ENCODE measurements around the gene SYT8.

Gene SYT8

DNA sequence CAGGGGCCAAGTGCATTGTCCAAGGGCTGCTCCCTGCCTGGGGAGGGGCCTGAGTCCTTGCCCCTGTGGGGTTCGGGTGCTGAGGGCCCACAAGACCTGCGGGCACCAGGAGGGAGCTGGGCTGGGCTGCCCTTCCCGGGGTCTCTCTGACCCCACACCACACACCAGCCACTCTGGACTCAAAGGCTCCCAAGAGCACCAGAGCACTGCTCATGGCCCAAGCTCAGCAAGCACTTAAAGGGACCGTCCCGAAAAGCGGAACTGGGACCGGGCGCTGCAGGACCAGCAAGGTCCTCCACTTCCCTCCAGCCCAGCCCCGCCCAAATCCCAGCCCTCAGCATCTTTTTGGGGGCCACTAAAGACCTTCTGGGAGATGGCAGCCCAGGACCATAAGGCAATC is 23.4 kb downstream of the SYT8 start:
- no peak for DNase-seq (ENCODE audit: low read depth in 2 of 2, low spot score in 1 of 2)

DNA sequence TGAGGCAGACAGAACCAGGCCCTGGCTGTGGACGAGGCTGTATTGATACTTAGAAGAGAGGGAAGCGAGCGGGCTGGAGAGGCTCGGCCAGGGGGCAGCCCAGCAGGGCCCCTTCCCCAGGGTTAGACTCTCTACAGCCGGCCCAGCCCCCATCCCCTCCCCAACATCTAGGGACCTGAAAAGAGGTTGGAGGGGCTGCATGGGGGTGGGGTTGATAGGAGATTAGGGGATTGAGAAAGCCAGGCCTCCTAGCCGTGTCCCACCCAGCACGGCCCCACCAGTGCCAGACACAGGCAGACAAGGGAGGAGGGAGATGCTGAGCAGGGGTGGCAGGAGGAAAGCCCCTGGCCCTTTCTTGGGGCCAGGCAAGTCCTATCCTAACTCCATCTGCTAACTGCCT is 23.8 kb downstream of the SYT8 start:
- DNase-seq (ENCODE audit: low read depth in 2 of 2, low spot score in 1 of 2): no peak

DNA sequence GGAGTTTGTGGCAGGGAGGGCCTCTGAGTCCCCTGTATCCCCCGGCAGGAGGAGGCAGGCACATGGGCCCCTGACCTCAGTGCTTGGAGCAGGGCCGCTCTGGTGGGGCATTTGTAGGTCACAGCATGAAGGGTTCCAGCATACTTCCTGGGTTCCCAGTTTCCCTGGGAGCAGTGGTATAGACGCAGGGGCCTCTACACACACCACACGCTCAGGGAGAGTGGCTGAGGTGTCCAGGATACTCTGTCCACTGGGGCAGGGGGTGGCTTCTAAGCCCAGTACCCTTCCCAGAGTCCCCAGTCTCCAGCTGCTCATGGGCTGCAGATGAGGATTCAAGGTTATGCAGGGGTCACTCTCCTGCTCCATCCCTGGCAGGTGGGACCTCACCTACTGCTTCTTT is 24.2 kb downstream of the SYT8 start:
- no peak for DNase-seq (ENCODE audit: low read depth in 2 of 2, low spot score in 1 of 2)

- DNase-seq (ENCODE audit: low read depth in 2 of 2, low spot score in 1 of 2): no peak
Measured at GRCh38 chr11:1860108-1860507, 25.3 kb downstream of the SYT8 start.

- no peak for DNase-seq (ENCODE audit: low read depth in 2 of 2, low spot score in 1 of 2)
Measured at GRCh38 chr11:1861435-1862411, 26.9 kb downstream of the SYT8 start.

- DNase-seq (ENCODE audit: low read depth in 2 of 2, low spot score in 1 of 2): no peak
Measured at GRCh38 chr11:1862588-1863351, 28.0 kb downstream of the SYT8 start.

- no peak for DNase-seq (ENCODE audit: low read depth in 2 of 2, low spot score in 1 of 2)
Measured at GRCh38 chr11:1863352-1864216, 28.8 kb downstream of the SYT8 start.

DNA sequence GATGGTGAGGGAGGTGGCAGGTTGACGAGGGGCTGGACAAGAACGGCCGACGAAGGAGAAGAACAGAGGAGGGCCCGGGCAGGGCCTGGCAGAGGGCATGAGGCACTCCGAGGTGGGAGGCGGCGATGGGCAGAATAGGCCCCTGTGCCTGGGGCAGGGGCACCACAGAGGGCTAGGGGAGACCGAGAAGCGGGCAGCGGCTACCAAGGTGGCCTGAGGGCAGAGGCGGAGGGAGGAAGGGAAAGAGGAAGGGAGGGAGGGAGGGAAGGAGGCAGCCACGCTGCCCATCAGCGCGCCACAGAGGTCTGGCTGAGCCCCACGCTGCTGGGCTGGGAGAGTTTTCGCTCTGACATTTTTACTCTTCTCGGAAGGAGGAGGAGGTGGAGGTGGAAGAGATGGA is 29.4 kb downstream of the SYT8 start:
- DNase-seq (ENCODE audit: low read depth in 2 of 2, low spot score in 1 of 2): no peak

- DNase-seq (ENCODE audit: low read depth in 2 of 2, low spot score in 1 of 2): no peak
Measured at GRCh38 chr11:1864831-1865665, 30.3 kb downstream of the SYT8 start.

DNA sequence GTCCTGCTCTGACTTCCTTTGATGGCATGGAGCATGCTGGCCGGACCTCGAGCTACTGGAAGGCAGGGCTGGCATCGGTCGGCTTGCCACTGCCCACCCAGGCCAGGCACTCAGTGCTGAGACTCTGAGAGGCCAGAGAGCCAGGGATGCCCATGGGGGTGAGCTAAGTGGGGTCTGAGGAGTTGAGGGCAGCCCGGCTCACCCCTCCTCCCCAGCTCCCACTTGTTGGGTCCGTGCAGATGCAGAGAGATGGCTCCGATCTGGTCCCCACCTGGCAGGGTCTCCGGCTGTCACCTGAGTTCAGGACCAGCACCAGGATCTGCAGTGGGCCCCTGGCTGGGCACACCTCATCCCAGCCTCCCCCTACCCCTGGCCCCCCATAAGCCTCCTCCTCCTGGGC is 31.4 kb downstream of the SYT8 start:
- no peak for DNase-seq (ENCODE audit: low read depth in 2 of 2, low spot score in 1 of 2)

DNA sequence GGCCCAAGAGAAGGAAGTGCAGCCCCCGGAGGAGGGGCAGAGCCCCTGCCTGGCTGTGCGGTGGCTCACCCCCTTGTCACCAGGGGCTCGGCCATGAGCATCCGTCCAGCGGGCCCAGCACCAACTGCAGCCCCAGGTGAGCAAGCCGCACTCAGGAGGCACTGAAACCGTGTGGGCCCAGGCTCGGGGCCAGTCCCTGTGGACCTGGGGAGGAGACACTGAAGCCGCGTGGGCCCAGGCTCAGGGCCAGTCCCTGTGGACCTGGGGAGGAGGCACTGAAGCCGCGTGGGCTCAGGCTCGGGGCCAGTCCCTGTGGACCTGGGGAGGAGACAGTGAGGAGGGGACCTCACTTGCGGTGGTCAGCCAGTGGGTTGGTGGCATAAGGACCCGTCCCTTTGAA is 32.0 kb downstream of the SYT8 start:
- no peak for DNase-seq (ENCODE audit: low read depth in 2 of 2, low spot score in 1 of 2)

- DNase-seq (ENCODE audit: low read depth in 2 of 2, low spot score in 1 of 2): no peak
Measured at GRCh38 chr11:1867381-1867780, 32.6 kb downstream of the SYT8 start.

DNA sequence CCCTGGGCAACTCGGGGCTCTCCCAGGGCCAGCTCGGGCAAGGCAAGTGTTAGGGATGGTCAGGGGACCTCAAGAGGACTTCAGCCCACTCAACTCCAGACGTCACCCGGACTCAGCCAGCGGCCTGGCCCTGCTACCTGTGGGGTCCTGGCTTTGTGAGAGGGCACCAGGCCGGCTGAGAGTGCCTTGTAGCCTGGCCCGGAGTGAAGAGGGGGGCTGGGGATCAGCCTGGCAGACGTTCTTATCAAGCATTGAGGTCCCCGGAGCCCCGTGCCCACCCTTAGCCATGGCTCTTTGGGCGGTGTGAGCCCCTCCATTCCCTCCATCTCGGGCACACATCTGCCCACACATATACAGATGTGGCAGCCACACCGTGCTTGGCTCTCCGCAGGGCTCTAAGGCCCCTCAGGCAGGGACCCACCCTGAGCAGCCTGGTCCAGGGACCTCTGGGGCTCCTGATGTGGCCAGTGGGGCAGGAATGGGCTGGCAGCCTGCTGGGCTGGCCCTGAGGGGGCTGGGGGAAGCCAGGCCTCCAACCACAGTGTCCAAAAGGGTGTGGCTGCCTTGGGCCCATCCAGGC is 33.4 kb downstream of the SYT8 start:
- DNase-seq (ENCODE audit: low read depth in 2 of 2, low spot score in 1 of 2): no peak

DNA sequence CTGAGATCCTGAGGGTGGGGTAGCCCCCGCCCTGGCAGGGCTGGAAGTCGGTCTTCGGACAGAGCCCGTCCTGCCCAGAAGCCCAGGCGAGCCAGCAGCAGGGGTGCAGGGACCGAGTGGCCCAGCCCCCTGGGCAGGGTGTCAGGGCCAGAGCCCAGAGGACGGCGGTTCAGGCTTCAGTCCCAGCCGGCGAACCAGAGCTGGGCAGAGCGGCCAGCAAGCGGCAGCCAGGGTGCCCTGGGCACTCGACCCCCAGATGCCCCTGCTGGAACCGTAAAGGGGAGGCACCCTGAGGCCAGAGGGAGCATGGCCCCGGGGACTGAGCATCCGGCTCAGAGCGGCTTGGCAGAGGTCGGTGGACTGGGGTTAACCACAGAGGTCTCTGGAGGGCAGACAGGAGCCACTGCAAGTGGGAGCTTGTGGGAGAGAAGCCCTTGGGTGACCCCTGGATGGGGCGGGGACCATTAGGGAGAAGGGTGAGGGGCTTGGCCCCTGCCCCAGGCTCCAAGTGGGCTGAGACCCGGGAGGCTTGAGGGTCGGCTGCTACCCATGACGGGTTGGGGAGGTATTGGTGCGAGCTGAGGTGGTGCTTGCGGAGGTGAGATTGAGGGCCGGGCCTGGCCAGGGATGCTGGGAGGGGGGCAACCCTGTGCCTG is 34.0 kb downstream of the SYT8 start:
- DNase-seq (ENCODE audit: low read depth in 2 of 2, low spot score in 1 of 2): no peak

- no peak for DNase-seq (ENCODE audit: low read depth in 2 of 2, low spot score in 1 of 2)
Measured at GRCh38 chr11:1869427-1870325, 34.9 kb downstream of the SYT8 start.

DNA sequence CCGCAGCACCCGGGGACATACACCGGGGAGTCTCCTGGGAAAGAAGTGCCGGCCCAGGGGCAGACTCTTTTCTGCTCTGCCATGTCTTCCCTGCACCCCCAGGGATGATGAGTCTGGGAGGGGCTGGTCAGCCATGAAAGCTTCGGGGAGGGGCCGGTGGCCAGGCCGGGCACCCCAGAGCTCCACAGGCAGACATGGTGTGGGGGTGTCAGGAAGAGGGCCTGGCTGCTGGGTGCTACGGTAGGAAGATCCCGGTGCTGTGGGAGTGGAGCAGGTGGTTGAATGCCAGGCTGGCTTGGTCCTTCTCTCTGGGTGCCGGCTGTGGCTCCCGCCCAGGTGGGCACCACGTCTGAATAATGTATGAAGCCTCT is 35.5 kb downstream of the SYT8 start:
- DNase-seq (ENCODE audit: low read depth in 2 of 2, low spot score in 1 of 2): no peak

DNA sequence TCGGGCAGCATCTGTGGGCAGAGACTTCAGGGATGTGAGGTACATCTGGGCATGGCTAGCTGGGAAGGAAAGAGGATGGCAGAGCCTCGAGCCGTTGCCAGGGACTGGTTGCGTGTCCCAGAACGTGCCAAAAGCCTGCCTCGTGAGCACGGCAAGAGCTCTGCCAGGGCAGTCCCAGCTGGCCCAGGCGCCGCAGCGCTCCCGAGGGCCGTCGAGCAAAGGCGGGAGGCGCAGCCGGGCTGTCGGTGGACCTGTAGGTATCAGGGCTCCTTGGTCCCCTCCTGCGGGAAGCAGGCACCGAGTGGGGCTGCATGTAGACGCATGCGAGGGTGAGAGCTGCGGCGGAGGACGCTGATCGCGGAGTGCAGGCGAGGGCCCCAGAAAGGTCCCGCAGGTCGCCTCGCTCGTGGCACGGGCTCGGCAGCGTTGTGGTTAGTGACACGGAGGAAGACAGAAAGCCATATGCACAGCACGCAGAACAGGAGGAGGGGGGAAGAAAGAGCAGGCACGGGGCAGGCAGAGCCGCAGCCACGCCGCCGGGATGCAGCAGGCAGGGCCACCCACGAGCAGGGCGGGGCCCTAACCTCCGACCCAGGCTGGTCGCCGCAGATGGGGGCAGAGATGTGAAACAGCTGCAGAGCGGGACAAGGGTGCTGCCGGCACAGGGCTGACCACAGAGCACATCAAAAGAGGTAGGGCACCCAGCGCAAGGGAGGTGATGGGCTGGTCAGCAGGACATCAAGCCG is 36.1 kb downstream of the SYT8 start:
- DNase-seq (ENCODE audit: low read depth in 2 of 2, low spot score in 1 of 2): no peak

GRCh38 chr11:1871531-1871930 is 36.7 kb downstream of the SYT8 start:
- DNase-seq (ENCODE audit: low read depth in 2 of 2, low spot score in 1 of 2): no peak
